H1 (cell line): ENCODE measurements around the gene NRXN3. TPM values are rescaled to one million over a fixed set of nuclear protein-coding genes. Genes with fewer than 3 reads are reported as not detected.

ENCODE experiments used
- CTCF ChIA-PET: fragments of 300-600 bp; sonication (Branson Sonifier 250); formaldehyde crosslinking; loops from one replicate; lab custom pipeline; 2021; ENCODE audit not compliant: partially characterized antibody; lab: Charles Lee
- POLR2A ChIA-PET: fragments of 300-600 bp; sonication (Branson Sonifier 250); formaldehyde crosslinking; loops from one replicate; lab custom pipeline; 2021; ENCODE audit warnings: inconsistent platforms; ENCODE audit not compliant: partially characterized antibody; lab: Charles Lee
- DNase-seq, 2 experiments: peaks; one replicate each; pipeline versions ENCODE4 v3.0.0 to v3.0.0-alpha.2; 2010 to 2022; ENCODE audit warnings: low spot score in 2 of 2, low read depth in 1 of 2, mixed read lengths in 1 of 2
- FAIRE-seq: peaks from 2 replicates; lab custom pipeline; 2011; peaks lifted over from hg19 to GRCh38; lab: Jason Lieb, UNC
- H2AFZ ChIP-seq: 2 replicates; pipeline ENCODE4 v1.8.1; 2012; ENCODE audit warnings: low read length, inconsistent platforms
- H2AK5ac ChIP-seq: 2 replicates; pipeline ENCODE4 v1.6.1; 2013; ENCODE audit warnings: low read depth, low read length
- H2BK120ac ChIP-seq: replicated peaks from 2 replicates; pipeline ENCODE3; 2013; ENCODE audit warnings: low read depth, low read length, inconsistent platforms
- H2BK12ac ChIP-seq: 2 replicates; pipeline ENCODE4 v1.6.1; 2013; ENCODE audit warnings: low read depth, low read length
- H2BK15ac ChIP-seq: 2 replicates; pipeline ENCODE4 v1.6.1; 2013; ENCODE audit warnings: low read length
- H2BK20ac ChIP-seq: 2 replicates; pipeline ENCODE4 v1.6.1; 2013; ENCODE audit warnings: low read length
- H2BK5ac ChIP-seq: 2 replicates; pipeline ENCODE4 v1.6.1; 2013; ENCODE audit warnings: low read depth, low read length
- H3K14ac ChIP-seq: 2 replicates; pipeline ENCODE4 v1.6.1; 2013; ENCODE audit warnings: inconsistent platforms; ENCODE audit not compliant: insufficient read length
- H3K18ac ChIP-seq: 2 replicates; pipeline ENCODE4 v1.6.1; 2013; ENCODE audit warnings: low read length; ENCODE audit errors: extremely low read depth
- H3K23ac ChIP-seq: 2 replicates; pipeline ENCODE4 v1.6.1; 2013; ENCODE audit warnings: inconsistent platforms; ENCODE audit not compliant: insufficient read length
- H3K23me2 ChIP-seq: 2 replicates; pipeline ENCODE4 v1.6.1; 2013; ENCODE audit warnings: low read depth, low read length
- H3K27ac ChIP-seq: 2 replicates; pipeline ENCODE4 v1.6.1; 2011; ENCODE audit warnings: low read depth, low read length, inconsistent platforms
- H3K27me3 ChIP-seq, 4 experiments: replicated peaks in 1 of 4; 1 replicate in 1 of 4; 2 replicates in 3 of 4; pipeline versions ENCODE4 v1.6.1 to v1.8.1; 2011 to 2013; ENCODE audit warnings: low read length in 3 of 4, mild to moderate bottlenecking in 3 of 4, inconsistent platforms in 2 of 4, mixed read lengths in 2 of 4, moderate library complexity in 1 of 4; ENCODE audit not compliant: control insufficient read depth in 3 of 4, insufficient read depth in 3 of 4; ENCODE audit errors: extremely low read depth in 1 of 4
- H3K36me3 ChIP-seq, 4 experiments: 2 replicates each; pipeline versions ENCODE4 v1.6.1 to v1.8.1; 2011 to 2013; ENCODE audit warnings: mild to moderate bottlenecking in 4 of 4, low read length in 3 of 4, moderate library complexity in 2 of 4, control low read depth in 1 of 4, inconsistent platforms in 1 of 4; ENCODE audit not compliant: insufficient read depth in 4 of 4, control insufficient read depth in 2 of 4
- H3K4ac ChIP-seq: replicated peaks from 2 replicates; pipeline ENCODE3; 2013; ENCODE audit warnings: low read length, low read depth, mixed read lengths, inconsistent platforms; ENCODE audit not compliant: insufficient read length
- H3K4me1 ChIP-seq, 4 experiments: replicated peaks in 1 of 4; 1 replicate in 1 of 4; 2 replicates in 3 of 4; pipeline versions ENCODE4 v1.6.1 to v1.8.1; 2011 to 2013; ENCODE audit warnings: low read length in 3 of 4, inconsistent platforms in 2 of 4, mixed read lengths in 1 of 4; ENCODE audit not compliant: insufficient read depth in 4 of 4, control insufficient read depth in 3 of 4
- H3K4me2 ChIP-seq, 2 experiments: 2 replicates each; pipeline versions ENCODE4 v1.6.1 to v1.8.1; 2011 to 2013; ENCODE audit warnings: low read depth in 2 of 2, low read length in 2 of 2, control low read depth in 1 of 2, inconsistent platforms in 1 of 2, mild to moderate bottlenecking in 1 of 2; ENCODE audit not compliant: insufficient read depth in 1 of 2
- H3K4me3 ChIP-seq, 4 experiments: fragments of 200-600, 300-600 bp in 1 of 4; sonication (generic), shearing (Covaris generic), sonication (Bioruptor Twin) in 1 of 4; 2 replicates each; pipeline versions ENCODE4 v1.5.1 to v1.8.1; 2011 to 2016; ENCODE audit warnings: low read length in 4 of 4, low read depth in 3 of 4, control low read depth in 2 of 4, inconsistent platforms in 2 of 4, mild to moderate bottlenecking in 2 of 4, mixed read lengths in 1 of 4, moderate library complexity in 1 of 4; ENCODE audit not compliant: insufficient read depth in 2 of 4; ENCODE audit errors: extremely low read depth in 1 of 4
- H3K56ac ChIP-seq: replicated peaks from 2 replicates; pipeline ENCODE3; 2013; ENCODE audit warnings: low read depth, mild to moderate bottlenecking, mixed read lengths, low read length, inconsistent platforms; ENCODE audit not compliant: insufficient read length
- H3K79me1 ChIP-seq: 2 replicates; pipeline ENCODE4 v1.6.1; 2013; ENCODE audit warnings: low read depth, low read length, control low read depth
- H3K79me2 ChIP-seq, 2 experiments: 2 replicates each; pipeline versions ENCODE4 v1.6.1 to v1.8.1; 2012 to 2013; ENCODE audit warnings: low read length in 2 of 2, mild to moderate bottlenecking in 2 of 2, inconsistent platforms in 1 of 2; ENCODE audit not compliant: insufficient read depth in 2 of 2, control insufficient read depth in 1 of 2
- H3K9ac ChIP-seq, 4 experiments: replicated peaks in 1 of 4; 1 replicate in 1 of 4; 2 replicates in 3 of 4; pipeline versions ENCODE4 v1.6.1 to v1.8.1; 2011 to 2013; ENCODE audit warnings: low read depth in 3 of 4, low read length in 3 of 4, control low read depth in 2 of 4, mild to moderate bottlenecking in 2 of 4, moderate library complexity in 2 of 4, inconsistent platforms in 1 of 4; ENCODE audit errors: extremely low read depth in 1 of 4
- H3K9me3 ChIP-seq, 2 experiments: 2 replicates each; pipeline versions ENCODE4 v1.6.1 to v1.8.1; 2012 to 2013; ENCODE audit warnings: mild to moderate bottlenecking in 2 of 2, moderate library complexity in 2 of 2, control low read depth in 1 of 2, inconsistent platforms in 1 of 2, low read depth in 1 of 2, low read length in 1 of 2, mixed read lengths in 1 of 2; ENCODE audit not compliant: insufficient read depth in 2 of 2
- H4K20me1 ChIP-seq, 2 experiments: replicated peaks in 1 of 2; 2 replicates each; pipeline versions ENCODE3 to v1.8.1; 2011 to 2013; ENCODE audit warnings: inconsistent platforms in 2 of 2, low read length in 2 of 2, mild to moderate bottlenecking in 1 of 2; ENCODE audit not compliant: insufficient read depth in 2 of 2, control insufficient read depth in 1 of 2
- H4K5ac ChIP-seq: 2 replicates; pipeline ENCODE4 v1.6.1; 2013; ENCODE audit warnings: low read length, low read depth, mixed read lengths, inconsistent platforms; ENCODE audit not compliant: insufficient read length
- H4K8ac ChIP-seq: 2 replicates; pipeline ENCODE4 v1.8.0; 2013; ENCODE audit warnings: mild to moderate bottlenecking, moderate library complexity, low read length, inconsistent platforms; ENCODE audit not compliant: insufficient read depth; ENCODE audit errors: extremely low read depth
- H4K91ac ChIP-seq: replicated peaks from 2 replicates; pipeline ENCODE3; 2013; ENCODE audit warnings: low read length, mixed read lengths, inconsistent platforms; ENCODE audit not compliant: insufficient read length
- CREB1 ChIP-seq: IDR thresholded peaks from 2 replicates; pipeline ENCODE4 v1.6.1; 2012; ENCODE audit warnings: inconsistent platforms
- WGBS, 2 experiments: shearing (Covaris generic) in 1 of 2; methylation state at CpG; one replicate each; pipeline versions ENCODE4 v1.1.6 to v1.1.7; 2013 to 2015; ENCODE audit warnings: low lambda C conversion rate in 2 of 2, mixed read lengths in 2 of 2, inconsistent platforms in 1 of 2, low coverage in 1 of 2, missing lambda C conversion rate in 1 of 2; ENCODE audit not compliant: insufficient replicate concordance in 2 of 2, insufficient coverage in 1 of 2, insufficient read length in 1 of 2; ENCODE audit errors: extremely low coverage in 1 of 2, missing lambda C conversion rate in 1 of 2; 5-methylcytosine and 5-hydroxymethylcytosine counted together
- polyA plus RNA-seq, 7 experiments: library from polyadenylated mRNA; depleted of rRNA in 3 of 7; stranded (reverse) in 5 of 7; unstranded in 2 of 7; fragments of >200 nt in 5 of 7; fragments of 200-250 nt in 2 of 7; gene quantifications; 1 replicate in 5 of 7; 2 replicates in 1 of 7; 4 replicates in 1 of 7; pipeline versions ENCODE4 v1.2.1 to v1.2.3, GENCODE V29; 2011 to 2013; ENCODE audit warnings: missing spikeins in 2 of 7, mixed read lengths in 2 of 7
- total RNA-seq: library from RNA; stranded (reverse); fragmentation: NEBNext Ultra II Directional; extraction: Animal tissue kit (Norgen Biotek cat#: 25700); gene quantifications from 2 replicates; pipeline ENCODE4 v1.2.1, GENCODE V29; 2021

NRXN3 gene
- total and polyA plus RNA-seq, 2 of the 8 experiments (the other 6 are each of a cell fraction or from before 2014, with no cell fraction given), result 2.6 to 4.1 TPM

DNA sequence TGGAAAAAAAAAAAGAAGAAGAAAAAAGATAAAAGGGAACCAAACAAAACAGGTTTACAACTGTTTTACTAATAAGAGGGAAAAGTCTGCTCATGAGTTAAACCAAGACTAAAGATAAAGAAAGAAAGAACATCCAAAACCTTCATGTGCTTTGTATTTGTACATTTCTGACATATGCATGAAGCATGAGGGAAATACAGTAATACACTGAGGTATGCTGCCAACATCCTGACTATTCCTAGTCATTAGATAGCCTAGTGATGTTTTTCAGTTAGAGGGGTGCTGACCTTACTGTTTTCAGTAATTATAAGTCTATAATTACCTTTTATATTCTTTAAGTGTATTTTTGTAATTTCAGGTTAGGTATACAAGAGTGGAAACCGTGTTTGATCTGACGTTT, 1247.8 kb downstream of the NRXN3 start:
- Histone ChIP-seq H3K27me3 (peaks cover 0 to 1% (median 0%) of the 10 kb centered on the region in 4 experiments; a peak in 1 of 7 replicates), H3K9me3 (no peaks in the 10 kb centered on the region), H2BK120ac (no peak overlapping the region), H2AFZ (no peak overlapping the region), H3K79me1 (no peaks in the 10 kb centered on the region), H2AK5ac (no peak overlapping the region), H3K4me2 (no peak overlapping the region), H2BK15ac (no peak overlapping the region), H3K4me3 (no peak overlapping the region), H2BK5ac (no peak overlapping the region), H2BK20ac (no peak overlapping the region), H3K79me2 (no peaks in the 10 kb centered on the region), H3K14ac (no peak overlapping the region), H3K4me1 (no peaks in the 10 kb centered on the region; a peak in 1 of 7 replicates), H4K91ac (no peak overlapping the region), H4K20me1 (no peaks in the 10 kb centered on the region), H3K27ac (no peak overlapping the region), H3K23me2 (no peaks in the 10 kb centered on the region), H3K36me3 (no peaks in the 10 kb centered on the region), H4K5ac (no peak overlapping the region), H3K9ac (no peak overlapping the region), H4K8ac (no peak overlapping the region), H3K56ac (no peak overlapping the region), H3K23ac (no peak overlapping the region), H2BK12ac (no peak overlapping the region), H3K4ac (no peak overlapping the region), H3K18ac (no peak overlapping the region)
- POLR2A ChIA-PET, result no interaction called here
- 92% methylated on average over 2 of the region's 2 CpGs; no CpG with 5 or more reads in 1 of the 2 experiments for WGBS, 2 experiments
- CTCF ChIA-PET, result no interaction called here
- DNase-seq (no peak), FAIRE-seq (no peak)
- no peak for TF ChIP-seq CREB1
